GM10266 (cell line): ENCODE measurements around the gene VANGL1.

Experiments used
- DNase-seq: peaks from one replicate; pipeline ENCODE4 v3.0.0; 2012; ENCODE audit errors: extremely low spot score
- CTCF ChIP-seq: IDR thresholded peaks from 2 replicates; pipeline ENCODE4 v1.5.1; 2012; ENCODE audit warnings: mild to moderate bottlenecking, low read depth; ENCODE audit not compliant: control insufficient read depth, insufficient read depth; ENCODE audit errors: missing control alignments

VANGL1 gene

GRCh38 chr1:115650961-115651360, 9.2 kb downstream of the VANGL1 start:
- no peak for DNase-seq
- TF ChIP-seq CTCF: no peak

- TF ChIP-seq CTCF: no peak
- DNase-seq: no peak
These were observed 9.6 kb downstream of the VANGL1 start for GRCh38 chr1:115651391-115651790.

GRCh38 chr1:115652236-115652788, 10.5 kb downstream of the VANGL1 start:
- TF ChIP-seq CTCF: no peak
- DNase-seq: no peak

- DNase-seq: no peak
- TF ChIP-seq CTCF: no peak
These were observed 12.4 kb downstream of the VANGL1 start for GRCh38 chr1:115654125-115654524.

- DNase-seq: no peak
- no peak for TF ChIP-seq CTCF
These were observed 13.0 kb downstream of the VANGL1 start for GRCh38 chr1:115654663-115655305.

- no peak for DNase-seq
- TF ChIP-seq CTCF: no peak
These were observed 13.5 kb downstream of the VANGL1 start for GRCh38 chr1:115655306-115655663.

- DNase-seq: no peak
- TF ChIP-seq CTCF: no peak
These were observed 14.1 kb downstream of the VANGL1 start for GRCh38 chr1:115655916-115656315.
